Esophagus muscularis mucosa (tissue), 4 donors: ENCODE results near the gene CUBN. TPM values are rescaled to one million over a fixed set of nuclear protein-coding genes. Genes with fewer than 3 reads are reported as not detected.

ENCODE experiments used
- DNase-seq: peaks from one replicate; pipeline ENCODE4 v3.0.0-alpha.2; 2017; ENCODE audit errors: extremely low spot score
- H3K27ac ChIP-seq, 4 donors: fragments of 200-600 bp; sonication (generic); replicated peaks in 1 of 4; 1 replicate in 3 of 4; 2 replicates in 1 of 4; pipeline ENCODE4 v1.5.1; 2016 to 2019; ENCODE audit warnings: mild to moderate bottlenecking in 1 of 4
- H3K27me3 ChIP-seq, 4 donors: fragments of 200-600 bp; sonication (generic); one replicate each; pipeline versions ENCODE4 v1.5.1 to v1.6.0; 2016 to 2019
- H3K36me3 ChIP-seq, 4 donors: fragments of 200-600 bp; sonication (generic); one replicate each; pipeline ENCODE4 v1.5.1; 2016 to 2019
- H3K4me1 ChIP-seq, 4 donors: fragments of 200-600 bp; sonication (generic); one replicate each; pipeline ENCODE4 v1.5.1; 2016 to 2019
- H3K4me3 ChIP-seq, 4 donors: fragments of 200-600 bp; sonication (generic); 1 replicate in 2 of 4; 2 replicates in 2 of 4; pipeline ENCODE4 v1.5.1; 2016 to 2019; ENCODE audit warnings: mild to moderate bottlenecking in 4 of 4, moderate library complexity in 1 of 4
- H3K9me3 ChIP-seq, 4 donors: fragments of 200-600 bp; sonication (generic); 1 replicate in 3 of 4; 2 replicates in 1 of 4; pipeline ENCODE4 v1.5.1; 2016 to 2019
- CTCF ChIP-seq, 3 experiments: fragments of 200-600 bp in 2 of 3; fragments of 450-650 bp in 1 of 3; sonication (generic) in 2 of 3; IDR thresholded peaks; one replicate each; pipeline ENCODE4 v1.5.1; 2017 to 2019; ENCODE audit warnings: antibody characterized with exemption in 3 of 3, mild to moderate bottlenecking in 2 of 3, moderate library complexity in 1 of 3
- EP300 ChIP-seq: sonication (generic); formaldehyde crosslinking; IDR thresholded peaks from one replicate; pipeline ENCODE4 v1.6.1; 2017; ENCODE audit warnings: antibody characterized with exemption
- POLR2A ChIP-seq: fragments of 450-650 bp; IDR thresholded peaks from one replicate; pipeline ENCODE4 v1.6.1; 2017; ENCODE audit warnings: antibody characterized with exemption, moderate library complexity, mild to moderate bottlenecking, low read depth
- POLR2AphosphoS5 ChIP-seq, 2 donors: sonication (generic); formaldehyde crosslinking; IDR thresholded peaks; one replicate each; pipeline ENCODE4 v1.6.1; 2017; ENCODE audit warnings: antibody characterized with exemption in 2 of 2
- WGBS: methylation state at CpG from one replicate; pipeline ENCODE4 v1.1.5; 2018; 5-methylcytosine and 5-hydroxymethylcytosine counted together
- intact Hi-C: fragments of 100-400 bp; cut with DNase I; formaldehyde crosslinking; loops from one replicate; pipeline ENCODE4 v1.15.1; 2023
- total RNA-seq, 4 donors: library from RNA; depleted of rRNA; stranded (reverse); fragments of >200 nt; gene quantifications; one replicate each; pipeline versions ENCODE4 v1.1.0 to v1.2.1, GENCODE V29; 2016

The CUBN gene
- total RNA-seq, 4 donors from 2014 or later, result 1.3 to 4.6 (median 2.3) TPM

- Histone ChIP-seq H3K36me3 (no peaks in the 10 kb centered on the region), H3K4me1 (no peaks in the 10 kb centered on the region), H3K9me3 (no peaks in the 10 kb centered on the region), H3K27me3 (no peaks in the 10 kb centered on the region), H3K4me3 (no peak overlapping the region), H3K27ac (no peak overlapping the region)
- WGBS, result 84% methylated on average over 1 of the region's 1 CpG
- no peak for TF ChIP-seq CTCF (IDR thresholded peaks at IDR 0.05)
- TF ChIP-seq EP300, result no peak
- no peak for TF ChIP-seq POLR2AphosphoS5 (IDR thresholded peaks at IDR 0.05)
- TF ChIP-seq POLR2A, result no peak
- intact Hi-C loops, result no loop called here
- no peak for DNase-seq
Observed at GRCh38 chr10:17141504-17142229, 12.1 kb upstream of the CUBN start.

- Histone ChIP-seq H3K9me3 (no peaks in the 10 kb centered on the region), H3K4me3 (no peak overlapping the region), H3K36me3 (no peaks in the 10 kb centered on the region), H3K27me3 (no peaks in the 10 kb centered on the region), H3K27ac (no peak overlapping the region), H3K4me1 (no peaks in the 10 kb centered on the region)
- TF ChIP-seq CTCF (IDR thresholded peaks at IDR 0.05), result no peak
- intact Hi-C loops, result no loop called here
- DNase-seq, result no peak
Observed at GRCh38 chr10:17140386-17140761, 10.8 kb upstream of the CUBN start.

GRCh38 chr10:17138460-17139042 lies 8.9 kb upstream of the CUBN start:
- TF ChIP-seq POLR2A (no peak), POLR2AphosphoS5 (IDR thresholded peaks at IDR 0.05) (no peak), EP300 (no peak), CTCF (IDR thresholded peaks at IDR 0.05) (no peak)
- no peak for DNase-seq
- intact Hi-C loops, result no loop called here
- Histone ChIP-seq H3K4me3 (no peak overlapping the region), H3K9me3 (no peaks in the 10 kb centered on the region), H3K27ac (no peak overlapping the region), H3K27me3 (no peaks in the 10 kb centered on the region), H3K4me1 (no peaks in the 10 kb centered on the region), H3K36me3 (no peaks in the 10 kb centered on the region)
- WGBS, result 77% methylated on average over 5 of the region's 5 CpGs

- no peaks in the 10 kb centered on the region for H3K4me1 ChIP-seq
- intact Hi-C loops, result no loop called here
Observed at GRCh38 chr10:17134737-17135260, 5.2 kb upstream of the CUBN start.

More at GRCh38 chr10:17134737-17135260, 5.2 kb upstream of the CUBN start:
- no peaks in the 10 kb centered on the region for H3K36me3 ChIP-seq
- no peak overlapping the region for H3K4me3 ChIP-seq
- DNase-seq, result no peak
- H3K27ac ChIP-seq, result no peak overlapping the region
- H3K9me3 ChIP-seq, result no peaks in the 10 kb centered on the region
- TF ChIP-seq POLR2AphosphoS5 (IDR thresholded peaks at IDR 0.05) (no peak), CTCF (IDR thresholded peaks at IDR 0.05) (no peak), EP300 (no peak), POLR2A (no peak)
- H3K27me3 ChIP-seq, result no peaks in the 10 kb centered on the region
